GM18861 (cell line): ENCODE data around the gene RTL1.

Source experiments
- ATAC-seq: cut with Tn5 transposase; IDR thresholded peaks from one replicate; pipeline ENCODE4 v1.9.1; 2021; ENCODE audit not compliant: unreplicated experiment

Gene RTL1

GRCh38 chr14:100903672-100904185, at the start of gene RTL1:
Gene RTL1, minus strand, starts transcription at chr14:100903722. Its CDS starts 18,934 bp downstream, at chr14:100884788.
- ATAC-seq = no peak

GRCh38 chr14:100950024-100950423, 46.5 kb upstream of the RTL1 start:
- no peak for ATAC-seq

GRCh38 chr14:100944052-100944451, 40.5 kb upstream of the RTL1 start:
- ATAC-seq = no peak

GRCh38 chr14:100930270-100930669, 26.7 kb upstream of the RTL1 start:
- no peak for ATAC-seq

- ATAC-seq = no peak
These were observed 12.0 kb upstream of the RTL1 start for GRCh38 chr14:100915560-100915959.

- no peak for ATAC-seq
These were observed 11.1 kb upstream of the RTL1 start for GRCh38 chr14:100914597-100915021.

GRCh38 chr14:100911665-100912316, 8.3 kb upstream of the RTL1 start:
- no peak for ATAC-seq

GRCh38 chr14:100910888-100911664, 7.6 kb upstream of the RTL1 start:
- no peak for ATAC-seq

- ATAC-seq = no peak
These were observed 5.9 kb upstream of the RTL1 start for GRCh38 chr14:100909439-100909838.

- ATAC-seq = no peak
These were observed 3.7 kb upstream of the RTL1 start for GRCh38 chr14:100907240-100907639.

GRCh38 chr14:100906420-100906819, 2.9 kb upstream of the RTL1 start:
- no peak for ATAC-seq

GRCh38 chr14:100905166-100905565, 1.6 kb upstream of the RTL1 start:
- no peak for ATAC-seq

- ATAC-seq = no peak
These were observed 975 bp upstream of the RTL1 start for GRCh38 chr14:100904307-100905087.

- ATAC-seq = no peak
These were observed 421 bp downstream of the RTL1 start for GRCh38 chr14:100903134-100903468.

- no peak for ATAC-seq
These were observed 1.0 kb downstream of the RTL1 start for GRCh38 chr14:100902295-100903133.

GRCh38 chr14:100901391-100902183, 1.9 kb downstream of the RTL1 start:
- ATAC-seq = no peak

- ATAC-seq = no peak
These were observed 2.6 kb downstream of the RTL1 start for GRCh38 chr14:100900837-100901390.

GRCh38 chr14:100899884-100900771, 3.4 kb downstream of the RTL1 start:
- ATAC-seq = no peak
